SH-SY5Y (cell line): ENCODE measurements around the gene BCAP31.

Experiments used
- GATA2 ChIP-seq: IDR thresholded peaks from 2 replicates; pipeline ENCODE4 v1.6.1; 2011; ENCODE audit warnings: mild to moderate bottlenecking, low read depth, low read length
- GATA3 ChIP-seq: IDR thresholded peaks from 2 replicates; pipeline ENCODE4 v1.6.1; 2011; ENCODE audit warnings: low read depth, mild to moderate bottlenecking, low read length, moderate library complexity

The BCAP31 gene

GRCh38 chrX:153740631-153741222 is 16.5 kb upstream of the BCAP31 start:
- no peak for TF ChIP-seq GATA2
- TF ChIP-seq GATA3 = no peak

- TF ChIP-seq GATA3 (no peak), GATA2 (peak; percentile 37; the same call in 1 of the 2 replicates)
Measured at GRCh38 chrX:153739754-153740486, 15.7 kb upstream of the BCAP31 start.

DNA sequence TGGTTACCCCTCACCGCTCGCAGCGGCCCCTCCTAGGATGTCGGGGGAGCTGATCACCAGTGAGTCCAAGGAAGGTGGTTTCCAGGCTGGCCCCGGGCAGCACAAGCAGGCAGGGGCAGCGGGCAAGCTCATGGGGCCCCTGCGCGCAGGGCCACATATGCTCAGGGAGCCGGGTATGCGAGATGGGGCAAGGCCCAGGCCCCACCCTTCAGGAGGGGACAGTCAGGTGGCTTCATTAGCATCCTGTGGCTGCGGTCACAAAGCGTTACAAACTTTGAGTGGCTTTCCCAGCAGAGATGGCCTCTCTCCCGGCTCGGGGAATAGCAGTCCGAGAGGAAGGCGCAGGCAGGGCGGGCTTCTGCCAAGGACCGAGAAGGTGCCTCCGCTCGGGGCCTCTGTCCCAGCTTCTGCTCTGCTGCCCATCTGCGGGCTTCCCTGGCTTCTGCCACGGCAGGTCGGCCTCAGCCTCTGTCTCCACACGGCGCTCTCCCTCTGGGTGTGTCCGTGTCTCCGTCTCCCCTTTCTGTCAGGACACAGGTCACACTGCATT is 13.9 kb upstream of the BCAP31 start:
- TF ChIP-seq GATA3 (no peak), GATA2 (no peak)

- no peak for TF ChIP-seq GATA3
- no peak for TF ChIP-seq GATA2
Measured at GRCh38 chrX:153736871-153737441, 12.8 kb upstream of the BCAP31 start.

- TF ChIP-seq GATA3 (no peak), GATA2 (no peak)
Measured at GRCh38 chrX:153736071-153736820, 12.1 kb upstream of the BCAP31 start.

DNA sequence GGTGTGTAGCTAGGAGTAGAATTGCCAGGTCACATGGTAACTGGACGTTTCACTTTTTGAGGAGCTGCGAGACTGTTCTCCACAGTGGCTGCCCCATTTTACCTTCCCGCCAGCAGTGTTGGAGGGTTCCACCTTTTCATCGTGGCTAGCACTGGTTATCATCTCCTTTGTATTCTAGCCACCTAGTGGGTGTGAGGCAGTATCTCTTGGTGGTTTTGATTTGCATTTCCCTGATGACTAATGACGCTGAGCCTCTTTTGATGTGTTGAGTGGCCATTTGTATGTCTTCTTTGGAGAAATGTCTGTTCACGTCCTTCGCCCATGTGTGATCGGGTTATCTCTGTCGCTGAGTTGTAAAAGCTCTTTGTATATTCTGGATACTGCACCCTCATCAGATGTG is 11.1 kb upstream of the BCAP31 start:
- TF ChIP-seq GATA2 (no peak), GATA3 (no peak)

- no peak for TF ChIP-seq GATA3
- no peak for TF ChIP-seq GATA2
Measured at GRCh38 chrX:153734871-153735270, 10.7 kb upstream of the BCAP31 start.

DNA sequence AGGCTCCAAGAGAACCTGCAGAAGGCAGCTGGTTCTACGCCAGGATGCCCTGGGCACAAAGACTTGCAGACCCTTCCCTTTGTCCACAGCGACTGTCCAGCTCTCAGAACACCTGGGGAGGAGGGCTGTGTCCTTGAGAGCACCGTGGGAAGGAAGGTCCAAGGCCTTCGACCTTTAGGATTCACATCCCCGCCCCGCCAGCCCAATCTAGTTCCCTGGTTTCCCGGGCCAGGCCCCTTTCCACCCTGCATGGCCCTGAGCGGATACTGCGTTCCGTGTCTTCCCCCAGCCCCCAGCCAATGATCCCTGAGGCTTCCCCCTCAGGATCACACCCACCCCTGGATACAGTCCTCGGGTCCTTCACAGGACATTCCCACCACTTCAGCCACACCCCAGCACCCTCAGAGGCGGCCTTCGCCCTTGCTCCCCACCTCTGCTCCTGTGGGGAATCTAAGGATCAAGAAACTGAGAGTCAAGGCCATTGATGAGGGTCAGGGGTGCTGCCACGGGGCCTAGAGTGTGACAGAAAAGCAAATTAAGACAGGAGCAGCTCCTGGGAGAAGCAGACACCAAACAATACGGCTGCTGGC is 9.6 kb upstream of the BCAP31 start:
- no peak for TF ChIP-seq GATA3
- TF ChIP-seq GATA2 = no peak

GRCh38 chrX:153732401-153732800 is 8.2 kb upstream of the BCAP31 start:
- TF ChIP-seq GATA2 (no peak), GATA3 (no peak)

DNA sequence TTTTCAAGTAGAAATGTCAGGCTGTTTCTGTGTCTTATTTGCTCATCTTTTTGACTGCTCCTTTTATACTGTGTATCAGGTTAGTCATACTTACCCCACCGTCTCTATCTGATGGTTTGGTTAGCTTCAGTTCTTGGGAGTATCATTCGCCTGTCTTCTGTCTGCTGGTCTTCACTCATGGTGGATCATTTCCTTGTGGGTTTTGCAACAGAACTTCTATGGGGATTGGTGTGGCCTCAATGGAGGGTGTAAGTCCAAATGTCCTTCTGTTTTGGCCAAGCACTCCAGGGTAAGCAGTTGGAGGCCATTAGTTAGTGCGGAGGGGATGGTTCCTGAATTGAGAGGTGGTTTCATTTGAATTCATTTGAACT is 7.6 kb upstream of the BCAP31 start:
- TF ChIP-seq GATA3 = no peak
- TF ChIP-seq GATA2 = no peak

- no peak for TF ChIP-seq GATA2
- TF ChIP-seq GATA3 = no peak
Measured at GRCh38 chrX:153731117-153731844, 7.1 kb upstream of the BCAP31 start.

- TF ChIP-seq GATA2 = no peak
- TF ChIP-seq GATA3 = no peak
Measured at GRCh38 chrX:153728951-153729631, 4.9 kb upstream of the BCAP31 start.

DNA sequence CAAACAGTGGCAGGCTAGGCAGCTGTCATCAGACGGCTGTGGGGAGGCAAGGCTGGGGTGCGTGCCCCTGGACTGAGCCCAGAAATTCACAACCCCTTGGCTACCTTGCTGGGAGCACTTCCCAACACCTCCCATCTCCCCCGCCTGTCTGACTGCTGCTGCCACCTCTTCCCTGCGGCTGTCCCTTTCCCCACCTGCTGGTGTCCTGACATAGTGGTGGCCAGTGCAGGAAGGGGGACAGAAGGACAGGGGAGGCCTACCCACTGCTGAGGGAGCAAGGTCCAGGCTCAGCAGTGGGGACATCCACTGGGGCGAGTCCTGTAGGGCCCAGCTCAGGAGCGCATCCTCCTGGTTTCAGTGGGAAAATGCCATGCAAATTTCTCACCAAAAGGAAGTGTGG is 3.9 kb upstream of the BCAP31 start:
- no peak for TF ChIP-seq GATA2
- no peak for TF ChIP-seq GATA3
